Esophagus mucosa (tissue), 1 donor: ENCODE measurements around the gene IMMT. TPM values are rescaled to one million over a fixed set of nuclear protein-coding genes. Genes with fewer than 3 reads are reported as not detected.
"Not testable (repeated sequence)": the region's sequence is repeated elsewhere in the genome, so short reads cannot be mapped to it uniquely, and the experiment has no call there.

Experiments
- ATAC-seq: fragments of 200-7000 bp; cut with Tn5 transposase; one replicate; pipeline ENCODE4 v1.9.1; 2020
- total RNA-seq: library from RNA; stranded (reverse); gene quantifications from one replicate; pipeline ENCODE4 v1.2.4, GENCODE V29; 2023
- donor health status: DM: yes; HTN: yes; CAD: no.

The IMMT gene
- total RNA-seq, 1 donor from 2014 or later: 48.7 TPM

DNA sequence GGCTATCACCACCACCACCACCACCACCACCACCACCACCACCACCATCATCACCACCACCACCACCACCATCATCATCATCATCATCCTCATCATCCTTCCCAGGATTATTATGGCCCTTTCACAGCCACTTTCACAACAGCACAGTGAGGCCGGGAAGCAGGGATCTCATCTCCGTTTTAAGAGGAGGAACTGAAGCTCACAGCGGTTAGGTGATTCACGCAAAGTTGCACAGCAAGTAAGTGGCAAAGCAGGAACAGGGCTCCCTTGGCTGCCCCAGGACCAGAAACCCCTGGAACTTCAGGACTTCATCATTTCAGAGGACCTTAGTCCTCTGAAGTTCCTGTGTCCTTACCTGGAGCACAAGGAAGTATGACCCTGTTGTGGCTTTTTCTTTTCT lies 30.8 kb upstream of the IMMT start:
- ATAC-seq: no peak

- peak; percentile 50 for ATAC-seq
Observed at GRCh38 chr2:86225581-86225980, 30.3 kb upstream of the IMMT start.

- no peak for ATAC-seq
Observed at GRCh38 chr2:86224645-86225355, 29.5 kb upstream of the IMMT start.

- no peak for ATAC-seq
Observed at GRCh38 chr2:86223927-86224560, 28.8 kb upstream of the IMMT start.

DNA sequence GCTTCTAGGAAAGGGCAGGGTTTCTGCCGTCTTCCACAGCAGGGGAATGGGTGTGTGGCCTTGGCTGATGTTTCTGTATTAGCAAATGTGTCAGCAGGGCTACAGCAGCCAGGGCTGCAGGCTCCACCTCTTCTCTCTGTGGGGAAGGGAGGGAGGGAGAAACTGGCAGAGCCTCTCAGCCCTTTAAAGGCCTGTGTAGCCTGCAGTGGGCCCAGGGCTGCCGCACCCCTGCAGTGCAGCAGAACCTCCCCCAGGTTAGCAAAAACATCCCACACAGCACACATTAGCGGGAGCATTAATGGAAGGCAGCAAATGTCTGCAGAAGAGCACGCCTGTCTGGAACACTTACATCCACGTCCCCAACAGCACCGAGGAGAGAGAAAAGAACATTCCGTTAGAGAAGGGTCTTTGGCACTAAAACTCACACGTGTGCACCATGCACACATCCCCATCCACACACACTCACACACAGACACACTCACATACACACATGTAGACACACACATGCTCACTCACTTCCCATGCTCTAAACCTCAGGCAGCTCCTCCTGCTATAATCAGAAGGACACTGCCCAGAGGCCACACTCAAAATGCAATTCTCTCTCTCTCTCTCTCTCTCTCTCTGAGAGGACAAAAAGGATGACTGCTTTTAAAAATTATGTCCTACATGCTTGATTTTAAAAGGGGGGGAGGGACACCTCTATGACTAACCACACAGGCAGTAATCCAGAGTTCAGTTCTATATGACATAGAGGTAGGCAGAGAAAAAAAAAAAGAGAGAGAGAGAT lies 28.1 kb upstream of the IMMT start:
- ATAC-seq: peak; percentile 62

DNA sequence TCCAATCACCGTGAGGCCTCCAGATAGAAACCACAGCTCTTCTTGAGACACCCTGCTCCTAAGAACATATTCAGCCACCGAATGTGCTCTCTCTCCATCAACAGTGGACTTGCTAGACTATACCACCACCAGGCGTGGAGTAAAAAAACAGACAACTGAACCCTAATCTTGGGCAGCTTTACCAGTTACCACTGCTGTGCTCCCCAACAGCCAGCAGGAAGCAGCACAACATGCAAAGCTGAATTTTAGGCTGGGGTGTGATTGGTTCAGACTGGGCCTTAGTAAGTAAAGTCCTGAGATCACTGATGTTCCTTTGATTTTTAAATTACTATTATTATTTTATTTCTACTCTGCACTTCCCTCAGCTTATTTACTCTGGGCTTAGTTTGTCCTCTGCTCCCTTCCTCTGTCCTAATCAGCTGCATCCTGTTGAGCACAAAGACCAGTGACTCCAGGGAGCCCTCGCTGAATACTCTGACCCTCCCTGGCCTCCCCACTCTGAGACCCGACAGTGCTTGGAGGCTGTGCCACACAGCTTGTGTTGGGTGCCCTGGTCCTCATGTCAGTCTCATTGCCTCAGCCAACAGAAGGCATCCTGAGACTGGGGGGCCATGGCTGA lies 25.9 kb upstream of the IMMT start:
- ATAC-seq: peak; percentile 72

DNA sequence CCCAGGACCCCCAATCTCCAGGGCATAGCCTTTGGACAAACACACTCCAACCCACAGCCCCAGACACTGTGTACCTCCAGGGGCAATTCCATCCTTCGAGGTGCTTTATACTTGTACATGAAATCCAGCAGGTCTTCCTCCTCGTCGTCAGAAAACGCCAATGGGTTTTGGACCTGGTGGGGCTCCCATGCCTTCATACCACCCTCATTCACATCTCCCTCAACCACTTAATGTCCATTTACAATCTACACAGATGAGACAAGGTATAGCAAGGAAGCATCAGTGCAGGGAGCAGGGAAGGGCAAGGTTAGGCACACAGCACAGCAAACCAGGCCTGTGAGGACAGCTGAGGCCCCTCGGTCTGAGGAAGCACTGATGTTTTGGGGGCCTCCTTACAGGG lies 24.6 kb upstream of the IMMT start:
- ATAC-seq: no peak

DNA sequence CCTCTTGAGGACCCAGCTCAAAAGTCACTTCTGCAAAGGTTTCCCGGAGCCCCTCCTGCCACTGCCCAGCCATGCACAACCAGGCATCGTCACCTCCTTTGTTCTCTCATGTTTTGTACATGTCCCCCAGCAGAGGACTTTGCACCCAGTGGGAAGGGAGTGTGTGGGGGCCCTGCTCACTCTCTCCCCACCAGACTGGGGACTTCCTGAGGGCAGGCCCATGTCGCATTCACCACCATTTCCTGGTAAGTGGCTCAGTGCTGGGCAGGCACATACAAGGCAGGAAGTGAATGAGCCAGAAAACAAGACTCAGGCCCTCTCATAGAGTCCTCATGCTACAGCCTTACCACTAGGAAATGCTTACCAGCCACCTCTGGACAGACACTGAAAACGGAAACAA lies 22.9 kb upstream of the IMMT start:
- ATAC-seq: no peak

GRCh38 chr2:86216575-86217555 lies 21.6 kb upstream of the IMMT start:
- no peak for ATAC-seq

GRCh38 chr2:86214503-86214832 lies 19.2 kb upstream of the IMMT start:
- no peak for ATAC-seq

DNA sequence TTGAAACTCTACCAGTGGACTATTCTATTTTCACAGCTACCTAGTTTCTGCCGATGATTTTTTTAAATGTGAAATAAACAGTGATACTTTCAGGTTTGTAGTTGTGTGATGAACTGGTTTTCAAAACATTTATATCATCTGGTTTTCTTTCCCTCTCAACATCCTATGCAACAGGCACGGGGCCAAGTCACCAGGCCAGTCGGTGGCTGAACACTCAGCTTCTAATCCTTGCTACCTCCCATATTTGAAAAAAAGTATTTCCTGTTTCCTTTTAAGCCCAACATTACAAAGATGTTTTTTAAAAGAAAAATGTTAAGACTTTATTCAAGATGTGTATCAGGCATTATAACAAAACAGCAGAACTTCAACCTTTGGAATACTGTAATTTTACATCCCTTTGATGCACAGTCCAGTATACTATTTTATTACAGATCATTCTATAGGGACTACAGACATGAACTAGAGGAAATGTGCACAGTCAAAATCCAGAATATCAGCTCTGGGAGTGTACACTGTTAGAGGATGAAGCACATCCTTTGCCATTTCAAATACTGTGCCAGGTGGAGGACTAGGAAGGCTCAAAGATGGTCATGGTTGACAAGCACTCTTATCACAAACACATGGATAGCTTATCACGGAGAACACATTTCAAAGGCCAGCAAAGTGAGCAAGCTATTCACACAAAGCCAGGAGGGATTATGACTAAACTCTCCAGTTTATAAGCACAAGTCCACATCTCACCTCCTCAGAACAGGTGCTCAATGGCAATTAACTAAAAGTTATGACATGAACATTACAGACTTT lies 18.6 kb upstream of the IMMT start:
- ATAC-seq: peak; percentile 26

GRCh38 chr2:86213056-86213455 lies 17.8 kb upstream of the IMMT start:
- ATAC-seq: no peak

- ATAC-seq: no peak
Observed at GRCh38 chr2:86211796-86212188, 16.5 kb upstream of the IMMT start.

GRCh38 chr2:86211033-86211795 lies 16.0 kb upstream of the IMMT start:
- ATAC-seq: no peak

DNA sequence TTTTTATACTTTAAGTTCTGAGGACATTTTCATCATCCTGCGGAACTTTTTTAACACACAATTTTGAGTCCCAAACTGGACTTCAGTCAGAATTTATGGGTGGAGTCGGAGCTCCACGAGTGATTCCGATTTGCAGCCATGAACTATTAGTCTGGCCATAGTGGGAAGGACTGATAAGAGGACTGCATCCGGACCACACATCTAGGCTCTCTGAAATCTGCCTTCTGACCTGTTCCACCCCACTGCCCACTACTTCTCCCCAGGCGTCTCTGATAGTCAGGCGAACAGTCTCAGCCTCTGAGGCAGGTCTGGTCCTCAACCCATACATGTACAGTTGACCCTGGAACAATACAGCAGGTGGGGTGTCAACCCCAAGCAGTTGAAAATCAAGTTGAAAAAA lies 9.2 kb upstream of the IMMT start:
- no peak for ATAC-seq

- no peak for ATAC-seq
Observed at GRCh38 chr2:86203614-86204013, 8.4 kb upstream of the IMMT start.

- ATAC-seq: no peak
Observed at GRCh38 chr2:86202702-86203101, 7.4 kb upstream of the IMMT start.

DNA sequence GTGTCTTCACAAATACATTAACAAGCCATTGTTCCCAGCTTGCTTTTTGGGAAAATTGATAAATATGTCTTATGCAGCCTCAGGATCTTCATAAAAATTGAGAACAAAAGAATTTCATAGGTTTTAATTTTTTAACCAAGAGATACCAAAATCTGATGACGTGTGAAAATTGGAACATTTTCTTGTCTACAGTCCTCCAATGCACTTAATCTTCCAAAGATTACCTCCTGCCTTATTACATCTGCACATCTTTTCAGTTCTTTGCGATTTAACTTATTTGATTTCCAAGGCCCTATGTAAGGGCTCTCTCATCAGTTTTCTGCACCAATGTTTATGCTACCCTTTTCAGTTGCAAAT lies 7.1 kb upstream of the IMMT start:
- no peak for ATAC-seq

DNA sequence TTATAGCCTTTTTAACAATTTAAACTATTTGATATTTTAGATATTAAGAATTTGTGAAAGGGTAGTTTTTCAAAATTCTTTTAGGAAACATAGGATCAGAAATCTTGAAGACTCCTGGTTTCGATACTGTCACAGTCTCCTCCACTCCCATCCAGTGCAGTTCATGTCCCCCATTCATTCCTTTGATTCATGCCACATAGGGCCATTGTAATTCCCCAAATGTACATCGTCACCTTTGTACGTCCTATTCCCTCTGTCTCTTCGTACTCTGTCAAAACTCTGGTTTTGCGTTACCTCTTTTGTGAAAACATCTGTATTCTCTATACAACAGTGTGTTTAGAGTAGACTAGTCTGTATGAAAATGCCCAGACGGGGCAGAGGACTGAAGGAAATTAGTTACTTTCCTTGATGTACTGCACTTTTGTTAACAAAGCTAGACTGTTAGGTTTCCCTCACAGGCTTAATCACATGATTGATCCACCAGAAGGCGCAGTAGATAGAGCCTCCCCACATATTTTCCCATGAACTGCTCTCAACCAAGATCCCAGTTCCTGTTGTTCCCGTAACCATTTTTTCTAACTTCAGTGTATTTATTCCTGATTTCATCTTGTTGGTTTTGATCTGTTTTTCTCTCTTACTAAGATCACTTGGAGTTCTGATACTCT lies 6.5 kb upstream of the IMMT start:
- no peak for ATAC-seq

DNA sequence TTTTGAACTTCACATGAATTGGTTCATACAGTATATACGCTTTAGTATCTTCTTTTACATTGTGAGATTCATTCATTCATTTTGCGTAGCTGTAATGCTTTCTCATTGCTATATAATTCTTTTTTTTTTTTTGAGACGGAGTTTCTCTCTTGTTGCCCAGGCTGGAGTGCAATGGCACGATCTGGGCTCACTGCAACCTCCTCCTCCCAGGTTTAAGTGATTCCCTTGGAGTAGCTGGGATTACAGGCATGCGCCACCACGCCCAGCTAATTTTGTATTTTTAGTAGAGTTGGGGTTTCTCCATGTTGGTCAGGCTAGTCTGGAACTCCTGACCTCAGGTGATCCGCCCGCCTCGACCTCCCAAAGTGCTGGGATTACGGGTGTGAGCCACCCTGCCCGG lies 5.3 kb upstream of the IMMT start:
- not testable (repeated sequence) for ATAC-seq
